T-cell (primary cell): ENCODE results near the gene PNPLA8. TPM values are rescaled to one million over a fixed set of nuclear protein-coding genes. Genes with fewer than 3 reads are reported as not detected.

Experiments
- ATAC-seq, 4 experiments: fragments of 200-7000 bp in 3 of 4; fragments of 150-1000 bp in 1 of 4; cut with Tn5 transposase; replicated peaks in 1 of 4; 1 replicate in 3 of 4; 2 replicates in 1 of 4; pipeline ENCODE4 v1.10.0; 2021; ENCODE audit warnings: moderate library complexity in 3 of 4, mild to moderate bottlenecking in 2 of 4, moderate number of reproducible peaks in 1 of 4
- CTCF ChIA-PET, 2 donors: fragments of 300-600 bp; sonication (Branson Sonifier 250); formaldehyde crosslinking; loops; one replicate each; lab custom pipeline; 2022; ENCODE audit warnings: antibody characterized with exemption in 2 of 2; lab: Charles Lee
- POLR2A ChIA-PET, 2 donors: fragments of 300-600 bp; sonication (Branson Sonifier 250); formaldehyde crosslinking; loops; one replicate each; lab custom pipeline; 2022; ENCODE audit warnings: antibody characterized with exemption in 2 of 2; lab: Charles Lee
- DNase-seq, 35 experiments: peaks; one replicate each; pipeline versions ENCODE4 v3.0.0 to v3.0.0-alpha.2; 2013 to 2023
- H3K27ac ChIP-seq: one replicate; pipeline ENCODE4 v1.5.1; 2013; ENCODE audit warnings: low read length
- H3K27me3 ChIP-seq, 2 experiments: replicated peaks in 1 of 2; 1 replicate in 1 of 2; 2 replicates in 1 of 2; pipeline versions ENCODE4 v1.6.1 to v1.7.0; 2013; ENCODE audit warnings: low read length in 1 of 2, mixed read lengths in 1 of 2; ENCODE audit not compliant: control insufficient read depth in 2 of 2, insufficient read depth in 2 of 2; ENCODE audit errors: extremely low read depth in 1 of 2
- H3K36me3 ChIP-seq, 2 donors: 1 replicate in 1 of 2; 2 replicates in 1 of 2; pipeline versions ENCODE4 v1.6.1 to v1.7.0; 2013; ENCODE audit warnings: low read length in 1 of 2; ENCODE audit not compliant: control insufficient read depth in 2 of 2, insufficient read depth in 1 of 2; ENCODE audit errors: extremely low read depth in 1 of 2
- H3K4me1 ChIP-seq, 2 experiments: 1 replicate in 1 of 2; 2 replicates in 1 of 2; pipeline versions ENCODE4 v1.6.1 to v1.7.0; 2013; ENCODE audit warnings: low read length in 2 of 2, mixed read lengths in 1 of 2; ENCODE audit not compliant: insufficient read depth in 2 of 2, control insufficient read depth in 1 of 2; ENCODE audit errors: extremely low read depth in 1 of 2
- H3K4me3 ChIP-seq, 2 donors: 1 replicate in 1 of 2; 2 replicates in 1 of 2; pipeline versions ENCODE4 v1.5.1 to v1.7.0; 2013; ENCODE audit warnings: mild to moderate bottlenecking in 2 of 2, low read length in 1 of 2, moderate library complexity in 1 of 2; ENCODE audit not compliant: control insufficient read depth in 1 of 2; ENCODE audit errors: extremely low read depth in 1 of 2
- H3K9me3 ChIP-seq: 2 replicates; pipeline ENCODE4 v1.7.0; 2013
- H3K27ac Mint-ChIP-seq, 2 donors: one replicate each; pipeline ENCODE4 v1.8.0; 2020 to 2021; ENCODE audit warnings: mild to moderate bottlenecking in 2 of 2, mixed read lengths in 2 of 2
- H3K27me3 Mint-ChIP-seq, 2 donors: one replicate each; pipeline ENCODE4 v1.8.0; 2021 to 2022; ENCODE audit warnings: mixed read lengths in 2 of 2
- H3K36me3 Mint-ChIP-seq: one replicate; pipeline ENCODE4 v1.8.0; 2021; ENCODE audit warnings: mixed read lengths
- H3K4me1 Mint-ChIP-seq, 3 donors: one replicate each; pipeline ENCODE4 v1.8.0; 2020 to 2022; ENCODE audit warnings: mixed read lengths in 3 of 3, mild to moderate bottlenecking in 1 of 3
- H3K4me3 Mint-ChIP-seq, 3 donors: one replicate each; pipeline ENCODE4 v1.8.0; 2020 to 2022; ENCODE audit warnings: mild to moderate bottlenecking in 3 of 3, mixed read lengths in 3 of 3, moderate library complexity in 3 of 3
- H3K9me3 Mint-ChIP-seq, 3 donors: one replicate each; pipeline ENCODE4 v1.8.0; 2020 to 2022; ENCODE audit warnings: mixed read lengths in 3 of 3
- WGBS: methylation state at CpG from one replicate; pipeline ENCODE4 v1.1.5; 2013; ENCODE audit warnings: missing lambda C conversion rate; ENCODE audit not compliant: insufficient coverage; 5-methylcytosine and 5-hydroxymethylcytosine counted together
- total RNA-seq, 35 experiments: library from RNA in 6 of 35; stranded (reverse) in 6 of 35; fragments of 120-200 nt in 1 of 35; gene quantifications; one replicate each; pipeline versions ENCODE4 v1.2.1 to v1.2.4 and lab custom pipeline; 2013 to 2026

PNPLA8 gene
- total RNA-seq, 5 donors from 2014 or later (not counting 1 experiment from before 2014, with no cell fraction given), result 17.8 to 55.5 (median 21.8) TPM

GRCh38 chr7:108448584-108449505, 77.1 kb downstream of the PNPLA8 start:
- Histone ChIP-seq H3K4me1 (no peaks in the 10 kb centered on the region), H3K27me3 (peaks cover 0 to 10% of the 10 kb centered on the region in 2 experiments), H3K4me3 (no peak overlapping the region), H3K9me3 (no peaks in the 10 kb centered on the region), H3K36me3 (no peaks in the 10 kb centered on the region), H3K27ac (no peak overlapping the region)
- no peak for ATAC-seq
- 64% methylated on average over 5 of the region's 11 CpGs for WGBS
- Mint-ChIP-seq H3K4me3 (no peak overlapping the region), H3K4me1 (peaks cover 1 to 14% (median 5%) of the 10 kb centered on the region in 3 donors), H3K36me3 (no peaks in the 10 kb centered on the region), H3K9me3 (no peaks in the 10 kb centered on the region), H3K27ac (no peak overlapping the region), H3K27me3 (peaks cover 11 to 34% of the 10 kb centered on the region in 2 donors)
- ChIA-PET POLR2A (interaction anchor here in 1 of 2 donors (0.7 kb wide), 1 partner anchor 123 kb away, joined by 3 read pairs; no protein-coding TSS in a partner anchor), CTCF (no interaction called here)
- no peak for DNase-seq

DNA sequence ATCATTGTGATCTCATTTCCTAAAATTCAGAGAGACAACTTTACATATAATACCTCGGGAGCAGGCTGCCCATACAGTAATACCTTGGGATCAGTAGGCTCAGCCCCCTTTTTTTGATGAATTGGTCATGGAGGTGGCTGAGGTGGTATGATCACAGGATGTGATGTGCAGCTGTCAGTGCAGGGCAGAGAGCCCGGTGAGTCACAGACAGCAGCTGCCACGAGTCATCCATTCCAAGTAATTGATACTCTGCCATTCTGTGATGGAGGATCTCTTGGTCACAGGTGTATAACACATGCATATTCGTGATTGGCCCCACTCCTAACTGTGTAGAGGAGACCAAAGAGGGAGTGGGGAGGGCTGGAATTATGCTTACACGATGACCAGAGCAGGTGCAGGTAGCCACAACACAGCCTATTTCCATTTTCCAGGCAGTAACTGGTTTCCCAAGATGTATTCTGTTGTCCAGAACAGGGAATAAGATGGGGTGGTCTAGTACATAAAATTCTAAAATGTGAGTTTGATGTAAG, 83.8 kb downstream of the PNPLA8 start:
- DNase-seq (no peak), ATAC-seq (peak in 2 of 4 experiments; percentile 32 to 36)
- CTCF ChIA-PET, result no interaction called here
- Mint-ChIP-seq H3K27ac (no peak overlapping the region), H3K36me3 (no peaks in the 10 kb centered on the region), H3K4me1 (no peaks in the 10 kb centered on the region), H3K9me3 (no peaks in the 10 kb centered on the region), H3K27me3 (peaks cover 3 to 4% of the 10 kb centered on the region in 2 donors), H3K4me3 (no peak overlapping the region)
- no CpG with 5 or more reads among the region's 5 CpGs for WGBS
- Histone ChIP-seq H3K9me3 (no peaks in the 10 kb centered on the region), H3K27ac (no peak overlapping the region), H3K4me3 (no peak overlapping the region), H3K36me3 (no peaks in the 10 kb centered on the region), H3K27me3 (no peaks in the 10 kb centered on the region), H3K4me1 (no peaks in the 10 kb centered on the region)
- POLR2A ChIA-PET, result no interaction called here

- no peak overlapping the region for H3K4me3 ChIP-seq
- no peak for ATAC-seq
- H3K36me3 ChIP-seq, result no peaks in the 10 kb centered on the region
- POLR2A ChIA-PET, result no interaction called here
- no peak for DNase-seq
- H3K27me3 Mint-ChIP-seq, result peaks cover 3% of the 10 kb centered on the region in 2 donors
- H3K27ac Mint-ChIP-seq, result no peak overlapping the region
- H3K27me3 ChIP-seq, result no peaks in the 10 kb centered on the region
- no peak overlapping the region for H3K27ac ChIP-seq
- no peak overlapping the region for H3K4me3 Mint-ChIP-seq
- no peaks in the 10 kb centered on the region for H3K4me1 ChIP-seq
- H3K9me3 Mint-ChIP-seq, result no peaks in the 10 kb centered on the region
- H3K4me1 Mint-ChIP-seq, result no peaks in the 10 kb centered on the region
- CTCF ChIA-PET, result no interaction called here
- no CpG with 5 or more reads among the region's 4 CpGs for WGBS
- H3K9me3 ChIP-seq, result no peaks in the 10 kb centered on the region
- H3K36me3 Mint-ChIP-seq, result no peaks in the 10 kb centered on the region
Measured at GRCh38 chr7:108441392-108441955, 84.5 kb downstream of the PNPLA8 start.

- Histone ChIP-seq H3K27ac (no peak overlapping the region), H3K9me3 (no peaks in the 10 kb centered on the region), H3K4me1 (no peaks in the 10 kb centered on the region), H3K36me3 (no peaks in the 10 kb centered on the region), H3K27me3 (no peaks in the 10 kb centered on the region), H3K4me3 (no peak overlapping the region)
- CTCF ChIA-PET, result interaction anchor here in 1 of 2 donors (0.5 kb wide), 1 partner anchor 84 kb away, joined by 5 read pairs; no protein-coding TSS in a partner anchor
- no peak for ATAC-seq
- H3K9me3 Mint-ChIP-seq, result no peaks in the 10 kb centered on the region
- no peaks in the 10 kb centered on the region for H3K36me3 Mint-ChIP-seq
- no peak for DNase-seq
- POLR2A ChIA-PET, result no interaction called here
- H3K27ac Mint-ChIP-seq, result no peak overlapping the region
- no peak overlapping the region for H3K4me3 Mint-ChIP-seq
- peaks cover 3 to 4% of the 10 kb centered on the region in 2 donors for H3K27me3 Mint-ChIP-seq
- peaks cover 0 to under 1% (median 0%) of the 10 kb centered on the region in 3 donors for H3K4me1 Mint-ChIP-seq
- WGBS, result no CpG with 5 or more reads among the region's 3 CpGs
Measured at GRCh38 chr7:108440613-108441012, 85.3 kb downstream of the PNPLA8 start.

- Mint-ChIP-seq H3K4me1 (peaks cover 0 to 6% (median 0%) of the 10 kb centered on the region in 3 donors), H3K27ac (no peak overlapping the region), H3K36me3 (no peaks in the 10 kb centered on the region), H3K27me3 (peaks cover 12 to 26% of the 10 kb centered on the region in 2 donors), H3K4me3 (no peak overlapping the region), H3K9me3 (no peaks in the 10 kb centered on the region)
- ChIA-PET CTCF (no interaction called here), POLR2A (no interaction called here)
- Histone ChIP-seq H3K27ac (no peak overlapping the region), H3K27me3 (peaks cover 0 to 2% of the 10 kb centered on the region in 2 experiments), H3K4me1 (no peaks in the 10 kb centered on the region), H3K36me3 (no peaks in the 10 kb centered on the region), H3K9me3 (no peaks in the 10 kb centered on the region), H3K4me3 (no peak overlapping the region)
- ATAC-seq (no peak), DNase-seq (no peak)
- WGBS, result no CpG with 5 or more reads among the region's 3 CpGs
Measured at GRCh38 chr7:108436906-108437305, 89.0 kb downstream of the PNPLA8 start.

- no peaks in the 10 kb centered on the region for H3K4me1 ChIP-seq
- DNase-seq, result no peak
- no peak for ATAC-seq
- Mint-ChIP-seq H3K27me3 (peaks cover 27 to 43% of the 10 kb centered on the region in 2 donors), H3K36me3 (no peaks in the 10 kb centered on the region), H3K4me3 (no peak overlapping the region), H3K9me3 (no peaks in the 10 kb centered on the region), H3K27ac (no peak overlapping the region), H3K4me1 (peaks cover 0 to 6% (median 0%) of the 10 kb centered on the region in 3 donors)
- no peak overlapping the region for H3K27ac ChIP-seq
- WGBS, result 83% methylated on average over 1 of the region's 2 CpGs
- no peaks in the 10 kb centered on the region for H3K36me3 ChIP-seq
- ChIA-PET CTCF (no interaction called here), POLR2A (no interaction called here)
- no peaks in the 10 kb centered on the region for H3K9me3 ChIP-seq
- H3K27me3 ChIP-seq, result peaks cover 0 to 6% of the 10 kb centered on the region in 2 experiments
- no peak overlapping the region for H3K4me3 ChIP-seq
Measured at GRCh38 chr7:108434010-108434409, 91.9 kb downstream of the PNPLA8 start.
